Tibial artery (tissue), 4 donors: ENCODE data around the gene TGM2.
A peak's percentile ranks its signal among the peaks of the same experiment; 100 is the strongest.

ENCODE experiments used
- DNase-seq, 2 donors: peaks; one replicate each; pipeline ENCODE4 v3.0.0-alpha.2; 2019
- H3K27ac ChIP-seq, 2 donors: fragments of 200-600 bp; sonication (generic) in 1 of 2; 1 replicate in 1 of 2; 2 replicates in 1 of 2; pipeline ENCODE4 v1.5.1; 2018 to 2019; ENCODE audit warnings: mild to moderate bottlenecking in 1 of 2
- H3K27me3 ChIP-seq, 2 donors: fragments of 200-600 bp; sonication (generic) in 1 of 2; one replicate each; pipeline versions ENCODE4 v1.5.1 to v1.6.0; 2016 to 2019
- H3K36me3 ChIP-seq, 3 donors: fragments of 200-600 bp; sonication (generic) in 2 of 3; one replicate each; pipeline ENCODE4 v1.5.1; 2016 to 2019; ENCODE audit warnings: mild to moderate bottlenecking in 2 of 3
- H3K4me1 ChIP-seq, 4 donors: fragments of 200-600 bp; sonication (generic) in 2 of 4; 1 replicate in 3 of 4; 2 replicates in 1 of 4; pipeline ENCODE4 v1.5.1; 2016 to 2019
- H3K4me3 ChIP-seq, 2 donors: fragments of 200-600 bp; sonication (generic) in 1 of 2; 1 replicate in 1 of 2; 2 replicates in 1 of 2; pipeline ENCODE4 v1.5.1; 2018 to 2019; ENCODE audit warnings: mild to moderate bottlenecking in 2 of 2
- H3K9me3 ChIP-seq, 3 donors: fragments of 200-600 bp; sonication (generic) in 1 of 3; one replicate each; pipeline ENCODE4 v1.5.1; 2016 to 2019
- CTCF ChIP-seq, 2 experiments: fragments of 200-600 bp in 1 of 2; fragments of 450-650 bp in 1 of 2; IDR thresholded peaks; one replicate each; pipeline ENCODE4 v1.5.1; 2017 to 2019; ENCODE audit warnings: antibody characterized with exemption in 2 of 2, mild to moderate bottlenecking in 1 of 2, moderate library complexity in 1 of 2
- intact Hi-C: fragments of 100-400 bp; cut with DNase I; formaldehyde crosslinking; loops from one replicate; pipeline ENCODE4 v1.15.0; 2023; ENCODE audit warnings: low total_unique reads

Gene TGM2

GRCh38 chr20:38126932-38127621 lies 38.0 kb downstream of the TGM2 start:
- peak; percentile 69 to 79 for DNase-seq

GRCh38 chr20:38126146-38126921 lies 38.7 kb downstream of the TGM2 start:
- DNase-seq = peak; percentile 28 to 71
- TF ChIP-seq CTCF (IDR thresholded peaks at IDR 0.05) = no peak
- Histone ChIP-seq H3K9me3 (no peaks in the 10 kb centered on the region), H3K4me3 (no peak overlapping the region), H3K4me1 (peaks cover 9 to 44% (median 33%) of the 10 kb centered on the region in 4 donors), H3K27me3 (no peaks in the 10 kb centered on the region), H3K36me3 (peaks cover 19 to 27% (median 23%) of the 10 kb centered on the region in 3 donors), H3K27ac (peak overlapping the region; percentile 82 to 84)
- intact Hi-C loops = no loop called here

More at GRCh38 chr20:38126932-38127621, 38.0 kb downstream of the TGM2 start:
- Histone ChIP-seq H3K27me3 (no peaks in the 10 kb centered on the region), H3K9me3 (no peaks in the 10 kb centered on the region), H3K4me1 (peaks cover 9 to 44% (median 33%) of the 10 kb centered on the region in 4 donors), H3K27ac (peak overlapping the region; percentile 82 to 84), H3K4me3 (no peak overlapping the region), H3K36me3 (peaks cover 27 to 33% (median 30%) of the 10 kb centered on the region in 3 donors)
- TF ChIP-seq CTCF (IDR thresholded peaks at IDR 0.05) = no peak
- intact Hi-C loops = no loop called here

GRCh38 chr20:38125157-38126056 lies 39.7 kb downstream of the TGM2 start:
- peaks cover 10 to 18% (median 14%) of the 10 kb centered on the region in 3 donors for H3K36me3 ChIP-seq
- peak; percentile 91 to 97 for DNase-seq
- H3K4me3 ChIP-seq = no peak overlapping the region
- no peaks in the 10 kb centered on the region for H3K27me3 ChIP-seq
- no peaks in the 10 kb centered on the region for H3K9me3 ChIP-seq
- H3K27ac ChIP-seq = peak overlapping the region; percentile 82 to 84
- TF ChIP-seq CTCF (IDR thresholded peaks at IDR 0.05) = peak in 1 of 2 experiments; percentile 7
- intact Hi-C loops = no loop called here
- H3K4me1 ChIP-seq = peaks cover 9 to 49% (median 34%) of the 10 kb centered on the region in 4 donors

- H3K27ac ChIP-seq = peak overlapping the region; percentile 34 to 49
- intact Hi-C loops = no loop called here
- peaks cover 9 to 58% (median 35%) of the 10 kb centered on the region in 4 donors for H3K4me1 ChIP-seq
- DNase-seq = peak in 1 of 2 donors; percentile 18
- no peaks in the 10 kb centered on the region for H3K9me3 ChIP-seq
- no peaks in the 10 kb centered on the region for H3K27me3 ChIP-seq
- no peaks in the 10 kb centered on the region for H3K36me3 ChIP-seq
- no peak for TF ChIP-seq CTCF (IDR thresholded peaks at IDR 0.05)
- no peak overlapping the region for H3K4me3 ChIP-seq
Measured at GRCh38 chr20:38123021-38123587, 42.0 kb downstream of the TGM2 start.

- no peak overlapping the region for H3K4me3 ChIP-seq
- H3K27ac ChIP-seq = no peak overlapping the region
- intact Hi-C loops = no loop called here
- no peaks in the 10 kb centered on the region for H3K9me3 ChIP-seq
- H3K4me1 ChIP-seq = peaks cover 7 to 44% (median 23%) of the 10 kb centered on the region in 4 donors
- no peaks in the 10 kb centered on the region for H3K36me3 ChIP-seq
- DNase-seq = no peak
- H3K27me3 ChIP-seq = no peaks in the 10 kb centered on the region
- no peak for TF ChIP-seq CTCF (IDR thresholded peaks at IDR 0.05)
Measured at GRCh38 chr20:38121741-38122140, 43.3 kb downstream of the TGM2 start.
